Stimulated activated CD8-positive, alpha-beta memory T cell treated with anti-CD3 and anti-CD28 coated beads, Interleukin-7, amount 100 ng/mL, for 24 hours (primary cell): ENCODE measurements around the gene CDK17.

ENCODE experiments used
- DNase-seq: peaks from one replicate; pipeline ENCODE4 v3.0.0-alpha.2; 2020; ENCODE audit warnings: low read depth

The CDK17 gene

DNA sequence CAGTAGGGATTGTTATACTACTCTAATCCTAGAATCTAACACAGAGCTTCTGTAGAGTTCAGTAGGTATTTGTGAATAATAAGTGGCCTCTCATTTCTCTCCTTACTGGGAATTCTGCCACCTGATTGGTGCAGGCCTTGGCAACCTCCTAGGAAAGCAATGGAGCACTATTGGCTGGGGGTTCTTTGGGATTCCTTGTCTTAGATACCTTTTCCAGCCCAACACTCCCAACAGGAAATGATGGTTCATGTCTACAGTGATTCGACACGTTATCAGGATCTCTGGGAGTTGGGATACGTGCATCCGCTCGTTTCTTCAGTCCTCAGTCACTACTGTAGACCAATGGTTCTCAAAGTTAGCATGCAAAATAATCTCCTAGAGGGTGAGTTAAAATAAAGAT, 138.7 kb downstream of the CDK17 start:
- no peak for DNase-seq

DNA sequence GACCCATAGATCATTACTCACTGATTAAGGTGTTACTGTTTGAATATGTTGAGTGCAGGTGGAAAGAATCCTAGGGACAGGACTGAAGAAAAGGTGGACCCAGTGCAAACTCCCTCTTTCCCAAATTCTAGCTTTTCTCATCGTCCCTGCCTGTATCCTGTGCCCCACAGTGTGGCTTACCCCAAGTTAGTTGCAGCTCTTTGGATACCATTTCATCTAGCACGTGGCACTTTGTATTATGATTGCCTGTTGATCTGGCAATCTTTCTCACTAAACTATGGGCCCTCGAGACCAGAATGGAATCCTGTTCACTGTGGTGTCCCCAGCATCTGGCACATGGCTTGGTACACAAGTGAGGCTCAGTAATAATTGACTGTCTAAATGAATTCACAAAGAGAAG, 139.6 kb downstream of the CDK17 start:
- no peak for DNase-seq

DNA sequence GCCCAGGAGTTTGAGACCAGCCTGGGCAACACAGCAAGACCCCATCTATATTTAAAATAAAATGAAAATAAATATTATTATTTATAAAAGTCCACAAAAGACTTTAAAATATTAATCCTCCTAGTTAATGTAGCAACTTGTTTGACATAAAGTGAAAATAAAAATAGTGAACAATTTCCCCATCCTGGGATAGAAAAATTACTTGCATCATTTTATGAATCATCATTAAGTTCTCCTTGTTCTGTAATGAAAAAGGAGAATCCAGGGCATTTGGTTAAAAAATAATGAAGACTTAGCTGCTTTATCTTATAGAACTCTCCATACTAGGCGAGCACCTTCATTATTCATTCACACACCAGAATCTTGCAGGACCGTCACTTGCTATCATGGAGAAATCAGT, 140.0 kb downstream of the CDK17 start:
- no peak for DNase-seq

DNA sequence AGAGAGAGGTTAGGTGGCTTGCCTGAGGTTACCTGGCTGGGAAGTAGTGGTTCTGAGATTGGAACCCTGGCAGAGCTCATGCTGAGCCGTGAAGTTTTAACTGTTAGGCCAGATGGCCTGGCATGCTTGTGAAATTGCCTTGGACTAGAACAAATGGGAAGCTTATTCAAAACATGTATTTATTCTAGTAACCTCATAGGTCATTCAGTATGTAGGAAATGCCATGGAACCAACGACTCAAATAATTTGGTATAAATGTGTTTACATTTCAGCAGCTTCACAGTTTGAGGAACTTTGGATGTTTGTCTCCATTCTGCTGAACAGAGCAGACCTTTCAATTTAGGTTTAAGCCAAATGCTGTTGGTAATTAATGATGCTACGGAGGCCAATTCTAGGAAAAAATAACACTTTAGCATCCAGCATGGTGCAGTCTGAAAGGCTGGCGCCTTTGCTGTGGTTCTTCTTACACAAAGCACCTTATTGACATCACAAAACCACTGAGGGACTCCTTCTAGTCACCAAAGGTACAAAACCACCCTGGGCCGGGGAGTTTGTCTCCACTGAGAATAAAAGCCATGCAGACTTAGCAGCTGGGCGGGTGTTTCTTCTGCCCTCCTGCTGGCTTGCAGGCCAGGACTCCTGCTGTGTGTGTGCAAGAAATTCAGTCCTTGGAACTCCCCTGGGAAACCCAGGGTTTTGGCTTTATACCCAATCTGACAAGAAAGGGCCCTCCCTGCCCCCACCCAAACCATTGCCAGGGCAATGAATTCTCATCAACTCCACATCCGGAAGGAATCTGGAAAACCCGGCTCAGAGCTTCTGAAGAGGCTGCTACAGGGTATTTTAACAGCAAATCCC, 141.9 kb downstream of the CDK17 start:
- DNase-seq: no peak

DNA sequence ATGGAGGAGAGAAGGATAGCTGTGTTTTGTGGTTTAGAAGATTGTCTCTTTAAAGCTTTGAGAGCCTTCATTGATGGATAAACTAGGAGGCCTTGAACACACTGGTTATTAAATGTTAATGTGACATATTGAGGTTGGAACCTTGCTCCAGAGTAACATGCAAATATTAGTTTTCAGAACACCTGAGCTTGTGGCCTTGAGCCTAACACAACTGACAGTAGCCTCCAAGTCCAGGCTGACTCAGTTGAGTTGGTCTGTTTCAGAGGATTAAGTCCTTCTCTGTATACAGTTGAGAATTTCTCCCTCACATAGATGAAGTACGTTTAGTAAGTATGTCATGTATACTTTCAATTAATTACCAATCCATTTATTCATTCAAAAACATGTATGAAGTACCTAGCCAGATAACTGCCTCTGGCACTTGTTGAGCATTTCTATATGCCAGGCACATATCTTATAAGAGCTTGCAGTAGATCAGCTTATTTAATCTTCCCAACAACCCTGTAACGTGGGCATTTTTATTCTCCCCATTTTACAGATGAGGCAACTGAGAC, 142.6 kb downstream of the CDK17 start:
- DNase-seq: no peak

DNA sequence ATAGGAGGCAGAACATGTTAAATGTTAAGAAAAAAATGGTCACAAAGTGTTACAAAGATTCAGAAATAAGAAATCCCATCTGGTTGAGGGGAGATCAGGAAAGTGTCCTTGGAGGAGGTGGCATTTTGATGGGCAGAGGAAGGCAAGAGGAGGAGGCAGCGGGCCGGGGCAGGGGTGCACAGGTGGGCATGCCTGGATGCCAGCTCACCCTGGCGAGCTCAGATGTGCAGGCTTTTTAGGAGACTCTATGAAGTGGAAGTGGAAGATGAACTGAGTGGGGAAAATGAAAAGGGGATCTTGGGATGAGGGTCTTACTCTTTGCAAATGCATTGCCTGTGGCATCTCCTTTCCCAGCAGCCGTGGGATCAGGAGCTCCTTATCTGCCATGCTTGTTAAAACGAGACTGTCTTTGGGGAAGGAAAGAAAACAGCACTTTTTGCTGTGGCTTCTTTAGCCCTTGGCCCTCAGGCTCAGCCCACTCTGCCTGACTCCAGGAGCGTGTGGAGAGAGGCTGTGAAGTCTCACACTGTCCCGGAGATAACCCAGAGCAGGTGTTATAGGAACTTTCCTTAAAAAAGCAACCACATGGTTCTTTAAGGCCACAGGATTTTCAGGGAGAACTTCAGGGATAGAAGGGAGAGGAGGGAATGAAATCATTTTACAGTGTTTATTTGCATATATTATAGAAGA, 143.4 kb downstream of the CDK17 start:
- no peak for DNase-seq

DNA sequence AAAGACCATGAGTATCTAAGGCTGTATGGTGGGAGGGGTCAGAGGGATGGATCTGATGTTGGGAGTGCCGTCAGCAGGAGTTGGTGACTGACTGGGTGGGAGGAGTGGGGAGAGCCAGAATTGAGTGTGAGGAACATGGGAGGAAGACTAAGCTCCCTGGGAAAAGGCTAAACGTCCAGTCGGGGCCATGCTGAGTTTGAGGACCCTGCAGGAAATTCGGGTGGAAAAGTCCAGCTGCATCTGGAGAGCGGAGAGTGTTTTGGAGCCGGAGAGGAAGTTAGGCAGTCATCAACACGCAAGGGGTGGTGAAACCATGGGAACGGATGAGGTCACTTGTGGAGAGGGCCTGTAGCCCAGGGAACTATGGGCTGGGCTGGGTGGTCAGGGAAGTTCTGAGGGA, 145.2 kb downstream of the CDK17 start:
- DNase-seq: no peak

DNA sequence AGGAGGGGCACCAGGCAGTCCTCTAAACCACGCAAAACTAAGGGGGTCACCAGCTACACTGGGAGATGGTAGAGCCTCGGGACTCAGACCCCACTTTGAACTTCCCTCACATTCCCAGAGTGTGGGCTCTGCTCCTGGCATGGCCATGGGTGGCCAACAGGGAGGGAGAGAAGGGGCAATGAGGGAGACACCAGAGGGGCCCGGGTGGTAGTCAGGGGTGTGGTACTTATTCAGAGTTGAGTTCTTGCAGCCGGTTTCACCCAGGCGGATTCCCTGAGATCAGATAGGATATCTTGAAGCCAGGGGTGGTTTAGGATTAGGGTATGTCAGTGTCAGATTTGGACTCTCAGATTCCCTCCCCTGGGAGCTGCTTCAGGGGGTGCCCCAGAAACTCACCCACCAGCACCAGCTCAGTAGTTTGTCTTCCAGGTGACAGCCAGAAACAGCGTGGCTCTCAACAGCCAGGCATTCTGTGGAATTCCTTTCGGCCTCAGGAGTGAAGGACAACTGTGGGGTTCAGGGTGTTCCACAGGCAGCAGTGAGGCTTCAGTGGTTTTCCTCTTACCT, 150.0 kb downstream of the CDK17 start:
- no peak for DNase-seq

DNA sequence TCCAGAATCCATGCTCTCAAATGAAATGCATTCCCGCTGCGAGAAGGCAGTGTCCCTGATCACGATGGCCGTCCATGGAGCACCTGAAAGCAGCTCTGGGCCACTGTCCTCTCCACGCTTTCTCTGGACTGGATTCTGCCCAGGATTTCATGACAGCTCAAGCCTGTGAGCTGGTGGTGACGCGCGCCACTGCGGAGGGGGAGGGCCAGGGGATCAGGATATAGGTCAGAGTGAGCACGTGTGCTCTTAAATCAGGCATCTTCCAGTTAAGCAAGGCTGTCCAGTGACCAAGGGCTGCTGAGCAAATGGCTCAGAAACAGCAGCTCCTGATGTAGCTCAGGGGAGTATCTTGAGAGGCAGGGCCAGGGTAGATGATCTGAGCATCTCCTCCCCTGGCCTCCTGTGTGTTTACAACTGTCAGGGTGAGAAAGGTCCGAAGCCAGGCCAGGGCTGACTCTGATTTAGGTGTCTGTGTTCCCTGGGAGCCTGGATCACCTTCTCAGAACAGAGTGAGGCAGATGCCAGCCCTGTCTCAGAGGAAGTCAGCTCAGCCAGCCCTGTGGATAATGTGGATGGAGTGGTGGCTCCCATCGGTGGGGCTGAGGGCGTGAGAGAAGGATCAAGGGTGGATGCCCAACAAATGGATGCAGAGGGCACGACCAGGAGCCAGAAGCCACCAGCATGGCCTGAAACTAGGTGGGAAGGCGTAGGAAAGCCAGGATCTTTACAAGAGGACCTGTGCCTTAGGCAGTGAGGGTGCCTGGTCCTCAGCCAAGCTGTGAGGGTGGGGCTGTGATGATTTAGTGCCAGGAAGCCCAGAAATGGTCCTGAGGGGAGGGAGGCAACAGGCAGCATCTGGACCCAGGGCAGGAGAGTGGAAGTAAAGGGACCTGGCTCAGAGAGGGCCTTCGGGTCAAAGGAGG, 150.8 kb downstream of the CDK17 start:
- no peak for DNase-seq

DNA sequence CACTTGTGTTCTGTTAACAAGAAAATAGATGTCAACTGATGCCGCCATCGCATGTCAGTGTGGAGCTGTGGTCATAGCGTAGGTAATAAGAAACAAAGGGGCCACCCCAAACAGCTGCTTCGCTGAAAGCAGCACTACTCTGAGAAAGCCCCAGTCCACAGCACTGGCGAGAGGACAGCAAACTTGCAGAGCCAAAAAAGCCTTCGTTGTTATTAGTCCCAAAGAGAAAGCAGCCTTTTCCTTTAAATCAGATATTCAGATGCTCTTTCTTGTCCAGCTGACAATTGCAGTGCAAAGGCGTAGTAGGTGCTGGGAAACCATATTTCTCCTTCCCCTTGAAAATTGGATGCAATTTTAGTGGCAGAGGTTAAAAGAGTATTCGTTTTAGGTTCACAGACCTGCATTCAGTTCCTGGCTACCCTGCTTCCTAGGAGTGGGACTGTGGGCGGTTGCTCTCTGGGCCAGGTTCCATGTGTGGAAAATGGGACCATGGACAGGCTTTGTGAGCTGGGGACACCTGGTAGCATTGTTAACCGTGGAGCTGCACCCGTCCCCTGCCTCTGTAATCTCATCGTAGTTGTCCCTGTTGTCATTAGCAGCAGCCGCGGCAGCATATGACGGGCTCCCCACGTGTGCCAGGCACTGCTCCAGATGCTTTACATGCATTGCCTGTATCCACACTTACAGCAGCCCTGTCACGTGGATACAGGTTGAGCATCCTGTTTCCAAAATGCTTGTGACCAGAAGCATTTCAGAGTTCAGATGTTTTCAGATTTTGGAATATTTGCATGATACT, 151.9 kb downstream of the CDK17 start:
- DNase-seq: no peak

DNA sequence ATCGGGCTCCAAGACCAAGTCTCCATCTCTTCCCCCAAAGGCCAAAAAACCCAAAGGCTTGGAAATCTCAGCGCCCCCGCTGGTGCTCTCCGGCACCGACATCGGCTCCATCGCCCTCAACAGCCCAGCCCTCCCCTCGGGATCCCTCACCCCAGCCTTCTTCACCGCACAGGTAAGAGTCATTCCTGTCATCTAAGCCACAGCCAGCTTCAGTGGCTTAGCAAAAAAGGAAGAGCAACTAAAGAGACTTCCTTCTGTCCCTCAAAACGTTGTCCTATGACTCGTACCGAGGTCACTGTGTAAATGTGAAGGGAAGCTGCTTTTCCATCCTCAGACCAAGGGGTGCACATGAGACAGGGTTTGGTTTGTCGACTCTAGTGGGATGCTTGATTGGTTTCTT, 152.7 kb downstream of the CDK17 start:
- no peak for DNase-seq

DNA sequence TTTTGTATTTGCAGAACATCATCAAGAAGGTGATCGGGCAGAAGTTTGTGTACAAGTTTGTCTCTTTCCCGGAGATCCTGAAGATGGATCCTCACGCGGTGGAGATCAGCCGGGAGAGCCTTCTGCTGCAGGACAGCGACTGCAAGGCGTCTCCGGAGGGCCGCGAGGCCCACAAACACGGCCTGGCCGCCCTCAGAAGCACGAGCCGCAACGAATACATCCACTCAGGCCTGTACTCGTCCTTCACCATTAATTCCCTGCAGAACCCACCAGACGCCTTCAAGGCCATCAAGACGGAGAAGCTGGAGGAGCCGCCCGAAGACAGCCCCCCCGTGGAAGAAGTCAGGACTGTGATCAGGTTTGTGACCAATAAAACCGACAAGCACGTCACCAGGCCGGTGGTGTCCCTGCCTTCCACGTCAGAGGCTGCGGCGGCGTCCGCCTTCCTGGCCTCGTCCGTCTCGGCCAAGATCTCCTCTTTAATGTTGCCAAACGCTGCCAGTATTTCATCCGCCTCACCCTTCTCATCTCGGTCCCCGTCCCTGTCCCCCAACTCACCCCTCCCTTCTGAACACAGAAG, 153.2 kb downstream of the CDK17 start:
- DNase-seq: no peak

DNA sequence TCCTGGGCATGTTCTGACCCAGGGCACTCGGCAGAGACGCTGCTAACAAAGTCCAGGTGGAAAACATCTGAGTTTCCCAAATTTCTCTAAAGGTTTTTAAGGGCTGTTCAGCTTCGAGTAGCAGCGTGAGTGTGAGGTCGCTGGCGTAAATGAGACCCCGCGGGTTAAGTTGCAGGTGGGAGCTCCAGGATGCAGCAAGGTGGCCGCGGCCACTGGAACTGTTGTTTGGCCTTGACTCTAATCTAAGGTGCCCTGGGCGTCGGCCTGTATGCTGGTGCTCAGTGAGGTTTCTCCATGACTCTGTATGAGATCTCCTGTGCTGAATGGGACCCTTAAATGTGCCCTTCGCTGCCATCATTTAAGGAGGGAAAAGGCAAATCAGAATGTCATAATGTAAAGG, 155.4 kb downstream of the CDK17 start:
- DNase-seq: no peak

DNA sequence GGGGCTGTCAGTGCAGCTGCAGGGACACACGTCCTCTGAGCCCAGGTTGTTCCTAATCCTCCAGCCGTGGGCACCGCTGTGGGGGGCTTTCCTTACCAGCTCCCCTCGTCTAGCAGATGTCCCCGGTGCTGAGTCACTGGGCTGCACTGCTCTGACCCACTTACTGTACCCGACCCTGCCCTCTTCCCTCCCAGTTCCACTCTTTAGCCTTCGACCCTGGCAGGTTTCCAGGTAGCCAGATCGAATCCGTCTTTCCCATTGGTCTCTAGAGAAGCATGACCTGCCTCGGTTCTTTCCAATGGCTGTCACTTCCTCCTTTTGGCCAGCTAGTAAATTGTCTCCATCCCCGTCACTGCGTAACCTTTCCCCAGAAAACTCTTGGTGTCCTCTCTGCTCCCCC, 157.6 kb downstream of the CDK17 start:
- no peak for DNase-seq

DNA sequence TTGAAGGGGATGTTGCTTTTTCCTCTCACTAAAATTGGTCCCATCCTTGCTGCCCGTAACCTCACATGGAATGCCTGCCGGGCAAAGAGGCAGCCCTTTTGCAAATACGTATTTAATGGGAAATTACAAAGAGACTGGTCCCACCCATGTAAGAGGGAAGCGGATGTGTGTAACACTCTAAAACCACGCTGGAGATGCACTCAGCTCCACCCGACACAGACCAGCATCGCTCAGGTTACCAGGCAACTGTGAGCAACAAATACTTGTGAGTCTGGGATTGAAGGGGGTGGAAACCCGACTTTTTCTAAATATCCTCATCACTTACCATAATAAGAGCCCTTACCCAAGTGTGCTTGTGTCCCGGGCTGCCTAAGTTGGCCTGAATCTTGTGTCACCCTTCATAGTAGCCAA, 158.4 kb downstream of the CDK17 start:
- DNase-seq: no peak

DNA sequence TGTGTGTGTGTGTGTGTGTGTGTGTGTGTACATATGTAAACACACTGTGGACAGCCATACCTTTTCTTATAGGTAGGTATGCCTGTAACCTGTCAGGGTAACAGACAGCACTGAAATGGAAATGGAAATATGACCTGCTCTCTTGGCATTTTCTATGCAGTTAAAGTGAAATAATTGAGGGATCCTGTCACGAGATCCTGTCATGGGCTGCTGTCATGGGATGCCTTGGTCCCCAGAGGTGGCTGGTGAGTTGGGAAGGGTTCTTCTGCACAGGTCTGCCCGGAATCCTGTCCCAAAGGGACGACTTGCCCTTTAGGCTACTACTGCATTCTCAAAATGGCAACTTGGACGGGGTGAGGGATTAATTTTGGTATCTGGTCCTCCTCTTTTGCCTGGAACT, 158.8 kb downstream of the CDK17 start:
- no peak for DNase-seq

DNA sequence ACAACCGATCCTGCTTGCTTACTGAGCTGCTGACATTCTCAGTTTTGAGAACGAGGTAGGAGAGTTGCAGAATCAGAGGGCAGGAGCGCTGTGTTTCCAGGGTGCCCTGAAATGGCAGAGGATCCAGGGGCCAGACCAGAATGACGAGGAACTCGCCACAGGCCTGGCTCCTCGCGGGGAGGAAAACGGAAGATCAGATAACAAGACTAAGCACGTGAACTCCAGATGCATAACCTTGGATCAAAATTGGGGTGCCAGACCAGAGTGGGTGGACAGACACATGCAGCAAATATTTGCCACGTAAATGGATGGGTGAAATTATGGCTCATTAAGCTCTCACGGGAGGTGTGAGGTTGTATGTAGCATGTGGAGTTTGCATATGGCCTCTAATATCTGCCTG, 159.6 kb downstream of the CDK17 start:
- DNase-seq: no peak

DNA sequence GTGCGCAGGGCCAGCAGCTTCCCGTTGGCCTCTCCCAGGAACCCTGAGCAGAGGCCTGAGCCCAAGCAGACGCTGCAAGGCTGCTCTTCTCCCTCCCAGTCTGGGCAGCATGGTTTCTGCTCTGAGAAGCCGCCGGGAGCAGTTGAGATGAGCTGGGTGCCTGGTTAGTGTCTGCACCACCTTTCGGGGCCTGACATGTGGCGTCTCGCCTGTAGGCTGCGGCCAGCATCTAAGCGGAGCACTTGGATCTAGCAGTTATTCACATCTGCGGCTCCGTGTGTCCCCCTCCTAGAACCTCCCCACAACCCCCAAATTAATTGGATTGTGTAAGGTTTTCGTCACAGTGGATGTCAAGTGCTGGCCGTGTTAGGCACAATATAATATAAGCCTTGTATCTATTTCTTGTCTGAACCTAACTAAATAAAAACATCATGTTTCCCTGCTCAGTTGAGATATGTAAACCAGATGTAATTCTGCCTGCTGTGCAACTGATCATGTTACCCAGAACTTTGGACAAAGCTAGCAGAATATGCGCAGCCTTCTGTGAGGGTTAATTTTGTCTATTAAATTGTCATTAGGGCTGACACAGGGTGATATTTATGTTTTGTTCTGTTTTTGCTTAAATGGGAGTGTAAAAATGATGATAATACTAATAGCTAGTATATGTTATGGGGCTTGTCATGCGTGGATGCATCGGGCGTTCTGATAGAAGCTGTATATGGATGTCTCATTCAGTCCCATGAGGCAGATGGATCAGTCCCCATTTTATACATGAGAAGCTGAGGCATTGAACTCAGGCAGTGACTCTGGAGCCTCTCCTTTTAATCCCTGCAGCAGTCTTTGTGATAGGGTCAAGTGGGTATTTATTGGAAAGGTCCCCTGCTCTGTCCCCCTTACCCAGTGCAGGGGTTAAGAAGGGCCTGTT, 160.3 kb downstream of the CDK17 start:
- no peak for DNase-seq

DNA sequence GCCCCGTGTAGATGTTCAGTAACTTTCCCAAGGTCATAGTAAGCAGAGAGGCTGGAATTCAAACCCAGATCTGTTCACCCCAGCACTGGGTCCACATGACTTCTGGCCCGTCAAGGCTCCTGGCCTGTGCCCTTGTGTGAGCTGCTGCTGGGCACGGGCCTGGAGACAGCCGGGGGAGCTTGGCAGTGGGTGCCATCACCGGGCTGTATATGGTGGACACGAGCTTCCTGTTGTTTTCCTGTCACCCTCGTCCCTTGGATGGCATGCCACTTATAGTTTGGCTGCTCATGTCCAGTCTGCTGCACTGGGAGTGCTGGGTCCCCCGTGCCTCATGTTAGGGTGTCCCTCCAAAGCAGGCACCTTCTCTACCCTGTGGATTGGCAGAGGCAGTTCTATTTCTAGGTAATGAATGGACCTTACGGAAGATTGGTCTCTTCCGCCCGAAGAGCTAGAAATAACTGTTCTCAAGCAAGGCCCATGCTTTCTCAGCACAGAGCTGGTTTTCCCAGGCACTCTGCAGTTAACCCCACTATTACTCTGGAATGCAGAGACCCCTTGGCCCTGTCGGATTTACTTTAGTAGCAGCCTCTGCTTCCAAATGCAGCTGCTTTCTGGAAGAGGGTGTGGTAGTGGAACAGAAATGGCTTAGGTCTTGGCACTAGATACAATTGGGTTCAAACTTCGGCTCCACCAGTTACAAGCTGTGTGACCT, 161.7 kb downstream of the CDK17 start:
- DNase-seq: no peak
